ENCODE measurements around the gene RAET1E.
"Not testable (repeated sequence)": the region's sequence is repeated elsewhere in the genome, so short reads cannot be mapped to it uniquely, and the experiment has no call there.

The RAET1E gene, protein sequence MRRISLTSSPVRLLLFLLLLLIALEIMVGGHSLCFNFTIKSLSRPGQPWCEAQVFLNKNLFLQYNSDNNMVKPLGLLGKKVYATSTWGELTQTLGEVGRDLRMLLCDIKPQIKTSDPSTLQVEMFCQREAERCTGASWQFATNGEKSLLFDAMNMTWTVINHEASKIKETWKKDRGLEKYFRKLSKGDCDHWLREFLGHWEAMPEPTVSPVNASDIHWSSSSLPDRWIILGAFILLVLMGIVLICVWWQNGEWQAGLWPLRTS

DNA sequence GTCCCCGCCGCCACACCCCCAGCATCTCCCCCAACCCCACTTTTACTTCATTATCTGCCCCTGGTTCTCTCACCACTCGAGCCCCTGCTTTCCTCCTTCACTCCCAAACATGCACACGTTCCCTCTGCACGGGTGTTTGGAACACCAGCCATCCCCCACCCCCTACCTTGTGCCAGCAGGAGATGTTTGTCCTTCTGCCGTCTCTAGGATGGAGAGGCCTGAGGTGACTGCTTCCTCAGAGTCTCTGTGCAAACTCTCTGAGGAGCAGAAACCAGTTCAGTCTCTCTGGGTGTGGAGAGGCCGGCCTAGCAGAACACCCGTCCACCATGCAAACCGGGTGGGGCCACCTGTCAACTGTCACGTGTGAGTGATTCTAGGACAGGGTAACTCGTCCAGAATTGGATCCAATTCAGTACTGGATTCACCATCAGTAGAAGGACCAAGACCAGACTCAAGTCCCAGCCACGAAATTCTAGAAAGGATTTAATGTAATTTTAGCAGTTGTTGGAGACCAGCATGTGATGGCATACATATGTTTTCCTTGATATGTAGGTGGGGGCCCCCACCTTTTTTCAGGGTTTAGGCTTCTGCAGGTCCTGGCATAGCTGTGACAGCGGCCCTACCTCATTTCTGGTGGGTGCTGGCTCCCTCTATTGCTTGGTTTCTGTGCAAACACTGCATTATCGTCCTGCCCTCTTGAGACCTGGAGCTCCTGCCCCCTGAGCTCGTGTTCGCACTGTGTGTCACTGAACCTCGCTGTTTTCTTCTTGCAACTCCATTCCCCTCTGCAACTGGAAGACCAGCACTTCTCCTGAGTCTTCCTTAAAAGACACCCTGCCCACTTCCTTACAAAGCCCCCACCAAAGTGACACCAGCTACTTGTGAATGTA is at the start of gene RAET1E:
TSS of gene RAET1E (minus strand) at position 259 of the 890 bp plus-strand sequence. CDS start 7,212 bp downstream, outside the sequence.
- DNase-seq: no peak

DNA sequence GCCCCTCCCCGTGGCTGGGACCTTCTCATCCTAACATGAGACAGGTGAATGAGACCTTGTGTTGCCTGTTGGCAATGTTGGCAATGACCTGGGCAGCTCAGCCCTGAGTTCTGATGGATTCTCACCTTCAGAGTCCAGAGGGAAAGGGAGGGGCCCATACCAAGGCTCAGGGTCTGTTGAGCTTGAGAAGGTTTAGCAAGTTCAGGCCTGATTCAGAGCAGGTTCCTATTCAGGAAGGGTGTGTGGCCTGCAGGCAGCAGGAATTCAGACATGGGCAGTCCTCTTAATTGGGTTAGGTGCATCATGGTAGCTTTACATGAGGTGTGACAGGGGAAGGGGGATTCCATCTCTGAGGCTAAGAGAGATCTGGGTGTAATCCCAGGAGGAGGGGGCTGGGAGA is 49.6 kb upstream of the RAET1E start:
- DNase-seq: not testable (repeated sequence)

DNA sequence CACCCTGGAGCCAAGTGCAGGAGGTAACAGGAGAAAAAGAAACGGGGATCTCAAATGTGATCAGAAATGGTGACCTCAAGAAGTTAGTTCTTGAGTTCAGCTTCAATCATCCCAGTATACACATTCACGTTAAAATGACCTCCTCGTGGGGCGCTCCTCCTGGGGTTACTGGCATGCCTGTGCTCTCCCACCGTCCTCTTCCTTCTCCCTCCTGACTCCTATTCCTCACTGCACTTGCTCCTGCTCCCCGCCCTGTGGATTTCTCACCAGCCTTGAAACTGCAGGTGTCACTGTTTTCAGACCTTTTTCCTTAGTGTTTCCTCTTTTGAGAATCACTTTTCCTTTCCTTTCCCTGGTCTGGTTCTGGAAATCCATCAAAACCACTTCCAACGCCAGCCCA is 48.7 kb upstream of the RAET1E start:
- DNase-seq: not testable (repeated sequence)

DNA sequence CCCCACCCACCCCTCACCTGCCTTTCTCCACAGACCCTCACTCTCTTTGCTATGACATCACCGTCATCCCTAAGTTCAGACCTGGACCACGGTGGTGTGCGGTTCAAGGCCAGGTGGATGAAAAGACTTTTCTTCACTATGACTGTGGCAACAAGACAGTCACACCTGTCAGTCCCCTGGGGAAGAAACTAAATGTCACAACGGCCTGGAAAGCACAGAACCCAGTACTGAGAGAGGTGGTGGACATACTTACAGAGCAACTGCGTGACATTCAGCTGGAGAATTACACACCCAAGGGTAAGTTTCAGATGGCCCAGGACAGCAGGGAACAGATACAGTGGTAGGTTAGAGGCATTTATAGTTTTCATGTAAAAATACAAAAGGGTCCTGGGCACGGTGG is 47.4 kb upstream of the RAET1E start:
- not testable (repeated sequence) for DNase-seq

DNA sequence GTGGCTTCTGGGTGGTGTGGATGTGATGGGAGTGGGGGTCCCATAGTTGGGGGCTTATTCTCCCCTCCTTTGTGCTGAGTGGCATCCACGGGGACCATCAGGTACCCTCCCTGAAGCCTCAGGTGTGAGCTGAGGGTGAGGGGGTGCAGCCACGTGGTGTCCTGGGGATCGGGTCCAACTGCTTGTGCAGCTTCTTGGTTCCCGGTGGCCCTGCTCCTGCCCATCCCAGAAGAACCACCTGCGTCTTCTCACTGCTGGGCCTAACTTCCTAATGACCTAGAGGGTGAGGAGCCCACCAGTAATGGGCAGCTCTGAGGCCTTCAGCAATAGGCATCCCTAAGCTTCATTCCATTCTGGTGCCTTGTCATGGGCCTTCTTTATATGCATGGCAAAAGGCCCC is 45.4 kb upstream of the RAET1E start:
- not testable (repeated sequence) for DNase-seq

DNA sequence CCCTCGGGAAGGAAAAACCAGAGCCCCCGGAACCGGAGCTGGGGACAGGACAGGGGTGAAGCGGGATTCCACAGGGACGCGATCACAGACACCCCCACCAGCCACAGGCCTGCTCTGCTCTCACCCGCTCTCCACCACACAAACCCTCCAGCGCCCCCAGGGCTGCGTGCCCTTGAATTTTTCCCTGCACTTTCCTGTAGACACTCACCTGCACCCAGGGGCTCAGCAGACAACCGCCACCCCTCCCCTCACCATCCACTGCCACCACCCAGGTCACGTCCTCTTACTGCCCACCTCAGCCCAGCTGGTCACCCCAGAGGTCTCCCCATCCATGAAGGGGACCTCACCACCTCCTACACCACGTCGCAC is 44.5 kb upstream of the RAET1E start:
- DNase-seq: no peak

DNA sequence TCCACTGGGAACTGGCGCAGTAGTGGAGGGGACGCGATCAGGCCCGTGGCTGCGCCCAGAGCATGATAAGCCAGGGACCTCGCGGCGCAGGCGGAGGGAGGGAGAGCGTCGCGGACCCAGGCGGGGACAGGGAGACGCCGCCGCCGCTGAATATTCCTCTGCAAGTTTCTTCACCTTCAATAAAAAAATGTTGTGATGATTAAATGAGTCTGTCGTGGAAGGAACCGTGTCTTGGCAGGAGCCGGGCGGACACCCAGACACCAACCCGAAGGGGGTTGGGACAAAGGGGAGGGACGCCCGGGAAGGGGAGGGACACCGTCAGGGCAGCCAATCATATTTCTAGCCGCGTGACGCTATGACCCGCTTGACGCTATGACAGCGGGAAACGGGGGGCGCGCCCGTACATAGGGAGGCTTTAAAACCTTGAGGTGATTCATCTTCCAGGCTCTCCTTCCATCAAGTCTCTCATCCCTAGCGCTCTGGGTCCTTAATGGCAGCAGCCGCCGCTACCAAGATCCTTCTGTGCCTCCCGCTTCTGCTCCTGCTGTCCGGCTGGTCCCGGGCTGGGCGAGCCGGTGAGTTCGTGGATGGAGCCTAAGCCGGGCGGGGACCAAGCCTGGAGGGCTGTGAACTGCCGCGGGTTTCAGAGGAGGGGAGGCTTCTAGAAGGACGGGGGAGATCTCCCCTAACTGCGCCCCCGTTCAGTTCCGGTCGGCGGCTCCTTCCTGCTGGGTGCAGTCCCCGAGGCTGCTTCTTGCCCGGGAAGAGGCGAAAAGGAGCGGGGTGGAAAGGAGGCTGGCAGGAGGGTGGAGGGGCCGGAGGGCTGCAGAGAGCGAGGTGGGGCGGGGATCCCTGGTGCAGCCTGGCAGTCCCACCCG is 43.9 kb upstream of the RAET1E start, which contains the start of gene ULBP2:
TSS of gene ULBP2 (plus strand) at position 432 of the 878 bp plus-strand sequence. CDS start at position 491, 59 bp downstream.
- DNase-seq: peak; percentile 91

DNA sequence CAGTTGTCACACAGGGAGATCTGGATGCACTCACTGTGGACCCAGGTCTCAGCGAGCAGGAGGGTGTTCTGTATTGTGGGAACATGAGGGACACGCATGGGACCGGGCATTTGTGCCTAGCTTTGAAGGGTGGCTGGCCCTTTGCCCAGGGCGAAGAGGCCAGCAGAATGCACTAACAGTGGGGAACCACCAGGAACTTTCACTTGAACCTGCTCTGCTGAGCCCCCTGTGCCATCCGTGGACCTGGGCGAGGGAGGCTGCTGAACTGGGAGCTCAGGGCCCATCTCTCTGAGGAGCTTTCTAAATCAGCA is 42.7 kb upstream of the RAET1E start:
- DNase-seq: no peak

DNA sequence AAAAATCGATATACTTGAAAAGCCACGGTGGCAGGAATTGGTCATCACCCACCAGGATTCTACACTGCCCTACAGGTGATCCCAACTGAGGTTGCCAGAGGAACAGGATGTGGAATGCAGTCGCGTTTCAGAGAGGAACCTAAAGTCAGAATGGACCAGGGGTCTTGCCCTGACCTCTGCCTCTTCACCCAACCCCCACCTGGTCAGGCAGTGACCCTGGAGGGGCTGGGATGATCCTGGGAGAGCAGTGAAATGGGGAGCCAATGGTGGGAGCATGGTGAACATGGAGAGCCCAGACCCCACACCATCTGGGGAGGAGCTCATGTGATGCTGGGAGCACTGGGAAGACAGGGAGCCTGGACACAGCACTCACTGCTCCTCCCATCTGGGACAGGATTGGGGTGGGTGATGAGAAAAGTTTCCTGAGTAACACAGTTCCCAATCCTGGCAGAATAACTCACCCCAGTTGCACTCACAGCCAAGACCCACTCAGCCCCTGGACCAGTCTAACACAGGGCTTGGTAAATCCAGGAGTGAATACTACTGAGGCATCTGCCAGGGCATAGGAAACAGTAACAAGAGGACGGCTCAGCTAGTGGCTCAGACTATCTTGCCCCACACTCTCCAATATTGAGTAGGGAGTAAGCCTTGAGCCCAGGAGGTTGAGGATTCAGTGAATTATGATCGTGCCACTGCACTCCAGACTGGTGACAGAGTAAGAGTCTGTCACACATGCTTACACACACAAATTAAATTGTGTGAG is 42.2 kb upstream of the RAET1E start:
- DNase-seq: no peak

DNA sequence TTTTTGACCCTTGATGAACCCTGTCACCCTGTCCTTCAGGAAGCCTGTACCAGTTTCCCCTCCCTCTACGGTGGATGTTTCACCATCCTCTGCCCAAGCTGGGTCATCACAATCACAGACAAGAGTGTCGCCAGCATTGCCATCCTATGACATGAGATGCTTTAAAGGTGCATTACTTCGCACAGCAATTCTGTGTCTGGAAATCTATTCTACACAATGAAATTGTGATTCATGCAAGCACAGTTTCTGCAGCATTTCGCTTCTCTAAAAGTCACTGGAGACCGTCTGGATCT is 41.4 kb upstream of the RAET1E start:
- DNase-seq: no peak

DNA sequence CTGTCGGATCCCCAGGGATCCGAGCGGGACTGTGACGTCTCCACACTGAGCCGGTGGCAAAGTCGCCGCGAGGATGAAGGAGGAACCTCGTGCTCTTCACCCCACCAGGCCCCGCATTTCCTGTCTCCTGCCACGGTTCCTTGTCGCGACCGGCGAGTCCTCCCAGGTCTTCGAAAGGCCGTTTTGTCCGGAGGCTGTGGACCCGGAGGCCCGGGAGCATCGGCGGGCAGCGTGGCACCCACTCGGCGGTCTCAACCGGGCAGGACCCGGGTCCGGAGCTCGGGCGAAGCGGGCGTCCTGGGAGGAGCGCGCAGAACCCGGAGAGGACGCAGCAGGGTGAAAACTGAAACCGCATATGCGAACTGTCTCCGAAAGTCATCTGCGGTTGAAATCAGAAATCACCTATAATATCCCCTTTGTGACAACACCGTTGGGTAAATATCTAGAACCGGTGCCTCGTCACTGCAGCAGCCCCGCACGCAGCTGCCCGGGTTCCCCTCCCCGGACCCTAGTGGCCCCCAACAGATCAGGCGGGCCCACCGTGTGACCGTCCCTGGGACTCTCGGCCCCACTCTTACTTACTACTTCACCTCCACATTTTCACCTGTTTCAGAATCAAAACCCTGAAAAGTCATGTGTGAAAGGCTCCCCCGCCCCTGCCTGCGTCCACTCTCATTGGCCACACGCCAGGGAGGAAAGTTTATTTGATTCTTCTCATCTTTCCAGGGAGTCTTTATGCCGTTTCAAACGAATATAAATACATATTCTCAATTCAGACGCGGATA is 40.9 kb upstream of the RAET1E start:
- DNase-seq: peak; percentile 30

DNA sequence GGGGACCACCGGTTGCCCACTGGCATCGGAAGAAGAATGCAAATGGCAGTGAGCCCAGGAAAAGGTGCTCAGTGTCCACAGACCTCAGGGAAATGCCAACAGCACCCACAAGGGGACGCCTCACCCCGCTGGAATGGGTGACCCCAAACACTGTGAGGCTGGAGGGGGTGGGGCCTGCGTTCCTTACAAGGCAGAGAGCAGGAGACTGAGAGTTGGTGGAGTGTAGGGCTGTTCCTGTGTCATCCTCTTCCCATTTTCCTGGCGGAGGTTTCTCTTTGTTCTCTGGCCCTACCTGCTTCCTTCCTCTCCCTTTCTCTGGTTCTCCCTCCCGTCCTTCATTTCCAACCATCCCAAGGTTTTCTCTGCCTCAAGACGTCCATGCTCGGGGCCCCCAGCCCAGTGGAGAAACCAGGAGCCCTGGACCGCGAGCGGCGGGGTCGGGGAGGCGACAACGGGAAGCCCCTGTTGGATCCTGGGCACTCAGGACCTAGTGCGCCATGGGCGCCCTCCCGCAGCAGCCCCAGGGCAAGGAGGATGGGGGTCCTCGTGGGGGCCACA is 40.2 kb upstream of the RAET1E start:
- DNase-seq: not testable (repeated sequence)

DNA sequence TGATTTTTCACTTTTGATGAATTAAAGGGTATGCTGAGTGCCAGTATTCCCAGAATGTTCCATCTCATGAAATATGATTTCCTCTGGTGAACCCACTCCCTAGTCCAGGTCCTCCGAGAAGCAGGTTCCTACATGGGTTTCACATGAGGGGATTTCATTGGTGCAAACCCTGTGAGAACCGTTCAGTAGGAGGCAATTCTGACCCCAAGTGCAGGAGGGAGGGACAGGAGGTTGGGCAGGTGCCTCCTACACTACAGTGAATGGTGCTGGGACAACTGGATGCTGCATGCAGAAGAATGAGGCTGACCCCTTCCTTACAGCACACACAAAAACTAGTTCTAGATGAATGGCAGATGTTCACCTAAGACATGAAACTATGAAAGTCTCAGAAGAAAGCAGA is 38.8 kb upstream of the RAET1E start:
- DNase-seq: no peak

DNA sequence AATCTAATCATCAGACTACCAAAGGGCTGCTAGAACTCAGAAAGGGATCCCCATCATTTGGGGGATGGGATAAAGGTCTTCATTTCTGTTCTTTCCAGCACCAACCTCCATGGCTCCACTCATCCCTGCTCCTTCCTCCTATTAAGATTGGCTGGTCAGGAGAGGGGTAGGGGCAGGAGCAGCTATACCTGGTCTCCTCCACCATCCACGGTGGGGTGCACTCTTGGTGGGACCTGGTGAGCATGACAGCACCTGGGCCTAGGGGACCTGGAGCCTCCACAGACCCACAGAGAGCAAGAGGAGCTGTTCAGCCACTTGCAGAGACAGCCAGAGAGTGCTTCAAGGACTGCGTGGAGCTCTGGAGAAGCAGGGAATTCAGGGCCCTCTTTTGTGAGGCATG is 37.8 kb upstream of the RAET1E start:
- DNase-seq: no peak

DNA sequence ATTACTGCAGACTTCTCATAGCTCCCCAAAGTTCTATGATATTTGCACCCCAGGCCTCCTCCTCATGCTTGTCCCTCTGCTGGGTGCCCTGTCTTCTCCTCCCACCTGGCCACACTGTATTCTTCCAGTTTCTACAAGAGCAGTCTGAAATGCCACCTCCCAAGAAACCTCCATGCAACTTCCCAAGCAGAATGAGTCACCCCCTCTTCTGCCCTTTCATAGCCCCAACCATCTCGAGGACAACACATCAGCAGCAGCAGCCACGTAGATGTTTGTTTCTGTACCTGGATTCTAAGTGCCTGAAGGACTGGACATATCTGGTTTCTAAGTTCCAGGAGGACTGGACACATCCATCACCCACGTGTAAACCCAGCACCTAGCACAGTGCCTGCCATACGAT is 37.3 kb upstream of the RAET1E start:
- DNase-seq: no peak

DNA sequence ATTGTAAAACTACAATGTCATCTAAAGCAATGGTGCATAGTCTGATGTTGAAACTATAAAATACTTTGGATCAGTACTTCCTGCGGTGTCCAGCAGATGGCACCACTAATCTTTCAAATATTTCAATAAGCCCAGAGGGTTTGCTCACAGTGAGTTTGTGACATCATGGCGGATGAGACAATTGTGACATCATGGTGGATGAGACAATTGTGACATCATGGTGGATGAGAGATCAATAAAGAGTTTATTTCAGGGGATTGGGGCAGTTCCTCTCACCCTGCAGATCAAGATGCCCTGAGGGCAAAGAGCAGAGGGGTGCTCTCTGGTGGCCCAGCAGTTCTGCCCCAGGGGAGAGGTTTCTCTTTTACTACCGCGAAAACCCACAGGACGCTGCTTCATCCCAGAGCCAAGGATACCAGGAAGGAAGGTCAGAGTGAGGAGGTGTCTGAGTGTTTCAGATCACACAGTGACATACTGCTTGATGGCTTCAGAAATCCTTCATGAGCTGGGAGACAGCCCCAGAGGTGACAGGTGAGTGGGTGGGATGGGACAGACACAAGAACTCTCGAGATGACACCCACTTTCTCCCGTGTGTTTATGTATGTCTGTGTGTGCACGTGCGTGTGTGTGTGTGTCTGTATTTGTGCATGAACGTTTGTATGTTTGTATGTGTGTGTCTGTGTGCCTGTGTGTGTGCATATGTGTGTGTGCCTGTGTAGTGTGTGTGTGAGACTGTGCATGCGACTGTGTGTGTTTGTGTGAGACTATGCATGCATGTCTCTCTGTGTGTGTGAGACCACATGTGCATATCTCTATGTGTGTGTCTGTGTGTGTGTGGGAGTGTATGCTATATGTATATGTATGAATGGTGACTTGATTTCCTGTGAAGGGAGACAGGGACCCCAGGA is 36.6 kb upstream of the RAET1E start:
- DNase-seq: peak; percentile 89

DNA sequence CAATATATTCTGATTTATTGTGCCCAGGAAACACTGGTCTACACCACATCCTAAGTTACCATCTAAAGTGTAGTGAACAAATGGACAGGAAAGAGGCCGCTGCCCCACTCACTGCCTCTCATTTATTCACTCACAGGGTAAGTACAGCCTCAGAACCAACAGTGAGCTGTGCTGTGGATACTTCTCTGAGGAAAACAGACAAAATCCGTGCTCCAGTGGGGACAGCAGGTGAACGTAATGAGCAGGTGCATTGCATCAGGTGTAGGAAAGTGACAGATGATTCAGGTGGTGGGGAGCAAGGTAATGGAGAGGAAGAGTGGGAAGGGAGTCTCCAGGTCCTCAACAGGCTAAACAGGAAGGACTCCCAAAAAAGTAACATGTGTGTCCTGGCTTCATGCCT is 35.5 kb upstream of the RAET1E start:
- no peak for DNase-seq

DNA sequence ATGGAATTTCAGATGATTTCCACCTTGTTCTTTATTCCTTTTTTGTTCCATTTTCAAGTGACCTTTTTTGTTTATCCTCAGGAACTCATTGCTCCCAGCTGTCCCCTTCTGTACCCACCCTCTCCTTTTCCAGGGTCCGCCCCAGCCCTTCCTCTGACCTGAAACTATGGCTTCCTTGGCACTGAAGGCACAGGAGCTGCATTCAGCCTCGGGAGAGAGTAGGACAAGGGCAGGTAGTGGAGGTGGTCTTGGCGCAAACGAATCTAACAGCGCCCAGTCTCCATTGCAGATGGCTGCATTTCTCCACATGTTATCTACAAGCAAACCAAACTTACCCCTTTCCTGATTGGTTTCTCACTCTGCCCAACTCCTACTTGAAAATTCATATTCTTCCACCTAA is 35.1 kb upstream of the RAET1E start:
- DNase-seq: no peak

DNA sequence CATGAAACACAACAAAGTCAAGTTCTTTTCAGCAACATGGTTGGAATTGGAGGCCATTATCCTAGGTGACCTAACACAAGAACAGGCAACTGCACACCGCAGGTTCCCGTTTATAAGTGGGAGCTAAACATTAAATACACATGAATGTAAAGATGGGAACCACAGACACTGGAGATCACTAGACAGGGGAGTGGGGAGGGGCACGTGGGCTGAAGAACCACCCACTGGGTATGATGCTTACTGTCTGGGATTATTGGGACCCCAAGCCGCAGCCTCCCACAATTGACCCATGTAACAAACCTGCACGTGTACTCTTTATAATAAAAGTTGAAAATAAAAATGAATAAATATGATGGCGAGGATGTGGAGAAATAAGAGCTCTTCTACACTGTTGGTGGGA is 33.6 kb upstream of the RAET1E start:
- no peak for DNase-seq

DNA sequence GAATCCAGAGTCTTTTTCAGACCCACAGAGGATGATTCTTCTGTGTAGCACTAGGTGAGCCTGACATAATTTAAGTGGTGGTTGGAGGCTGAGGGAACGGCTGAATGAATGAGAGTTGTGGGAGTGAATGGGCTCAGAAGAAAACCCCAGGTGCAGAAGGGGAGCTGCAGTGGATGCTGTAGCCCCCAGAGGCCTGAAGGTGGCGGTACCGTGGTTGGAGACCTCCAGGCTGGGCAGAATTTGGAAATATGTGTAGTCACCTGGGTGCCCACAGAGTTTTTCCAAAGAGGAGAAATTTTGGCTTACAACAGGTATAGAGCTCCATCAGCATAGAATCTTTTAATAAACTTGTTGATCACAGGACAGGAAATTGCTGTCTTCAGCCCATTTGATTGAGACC is 31.5 kb upstream of the RAET1E start:
- DNase-seq: no peak

DNA sequence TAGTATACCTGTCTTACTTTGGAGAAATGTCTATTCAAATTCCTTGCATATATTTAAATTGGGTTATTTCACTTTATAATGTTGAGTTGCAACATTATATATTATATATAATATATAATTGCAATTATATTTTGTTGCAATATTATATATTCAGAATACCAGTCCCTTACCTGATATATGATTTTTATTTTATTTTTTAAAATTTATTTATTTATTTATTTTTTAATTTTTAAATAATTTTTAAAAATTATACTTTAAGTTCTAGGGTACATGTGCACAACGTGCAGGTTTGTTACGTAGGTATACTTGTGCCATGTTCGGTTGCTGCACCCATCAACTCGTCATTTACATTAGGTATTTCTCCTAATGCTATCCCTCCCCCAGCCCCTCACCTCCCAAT is 29.1 kb upstream of the RAET1E start:
- not testable (repeated sequence) for DNase-seq
